Glutamatergic neuron (in vitro differentiated cells): Measurements from ENCODE around the gene CCDC171. TPM values are rescaled to one million over a fixed set of nuclear protein-coding genes. Genes with fewer than 3 reads are reported as not detected.

Experiments used
- DNase-seq: peaks from one replicate; pipeline ENCODE4 v3.0.0; 2022
- H3K27ac Mint-ChIP-seq: one replicate; pipeline ENCODE4 v1.8.0; 2020; ENCODE audit warnings: mild to moderate bottlenecking, mixed read lengths, inconsistent platforms; ENCODE audit not compliant: unreplicated experiment
- H3K27me3 Mint-ChIP-seq: one replicate; pipeline ENCODE4 v1.8.0; 2020; ENCODE audit warnings: mild to moderate bottlenecking, moderate library complexity, mixed read lengths, inconsistent platforms; ENCODE audit not compliant: unreplicated experiment
- H3K36me3 Mint-ChIP-seq: one replicate; pipeline ENCODE4 v1.8.0; 2020; ENCODE audit warnings: mild to moderate bottlenecking, mixed read lengths, inconsistent platforms; ENCODE audit not compliant: unreplicated experiment
- H3K4me1 Mint-ChIP-seq: one replicate; pipeline ENCODE4 v1.8.0; 2020; ENCODE audit warnings: mild to moderate bottlenecking, low read depth, mixed read lengths, inconsistent platforms; ENCODE audit not compliant: unreplicated experiment
- H3K4me3 Mint-ChIP-seq: one replicate; pipeline ENCODE4 v1.8.0; 2020; ENCODE audit warnings: mild to moderate bottlenecking, mixed read lengths, inconsistent platforms; ENCODE audit not compliant: unreplicated experiment
- H3K9me3 Mint-ChIP-seq: one replicate; pipeline ENCODE4 v1.8.0; 2020; ENCODE audit warnings: mild to moderate bottlenecking, moderate library complexity, mixed read lengths, inconsistent platforms; ENCODE audit not compliant: unreplicated experiment
- total RNA-seq: library from RNA; stranded (reverse); fragmentation: NEBNext Ultra II Directional; extraction: Animal tissue kit (Norgen Biotek cat#: 25700); gene quantifications from one replicate; pipeline ENCODE4 v1.2.1, GENCODE V29; 2021; ENCODE audit not compliant: unreplicated experiment
- TF ChIP-seq, protein P1 (sequence below): fragments of 200-600 bp; sonication (generic); IDR thresholded peaks from one replicate; pipeline ENCODE4 v1.5.0; 2021; ENCODE audit not compliant: partially characterized antibody, unreplicated experiment

The CCDC171 gene
- total RNA-seq, 1 donor from 2014 or later, result 3.2 TPM

DNA sequence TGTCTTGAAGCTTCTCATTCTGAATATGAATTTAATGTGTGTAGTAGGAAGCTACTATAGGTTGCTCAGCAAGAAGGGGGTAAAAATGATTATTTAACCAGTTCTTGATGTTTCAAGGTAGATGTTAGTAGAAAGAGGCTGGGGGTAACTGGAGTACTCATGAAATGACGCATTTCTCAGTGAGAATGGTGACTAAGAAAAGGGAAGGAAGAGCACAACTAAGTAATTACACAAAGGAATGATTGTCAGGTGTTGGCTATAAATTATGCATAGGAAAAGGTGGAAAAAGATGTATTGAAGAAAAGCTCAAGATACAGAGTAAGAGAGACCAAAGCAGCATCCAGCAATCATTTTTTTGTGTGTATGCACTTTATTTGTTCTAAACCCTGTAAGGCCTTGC lies 40.6 kb upstream of the CCDC171 start:
- no peak for DNase-seq
- Mint-ChIP-seq H3K36me3 (no peaks in the 10 kb centered on the region), H3K4me1 (peaks cover 12% of the 10 kb centered on the region), H3K27ac (peak overlapping the region; percentile 18), H3K4me3 (peak overlapping the region; percentile 4), H3K27me3 (peaks cover 8% of the 10 kb centered on the region), H3K9me3 (peaks cover 11% of the 10 kb centered on the region)
- TF ChIP-seq, protein P1, sequence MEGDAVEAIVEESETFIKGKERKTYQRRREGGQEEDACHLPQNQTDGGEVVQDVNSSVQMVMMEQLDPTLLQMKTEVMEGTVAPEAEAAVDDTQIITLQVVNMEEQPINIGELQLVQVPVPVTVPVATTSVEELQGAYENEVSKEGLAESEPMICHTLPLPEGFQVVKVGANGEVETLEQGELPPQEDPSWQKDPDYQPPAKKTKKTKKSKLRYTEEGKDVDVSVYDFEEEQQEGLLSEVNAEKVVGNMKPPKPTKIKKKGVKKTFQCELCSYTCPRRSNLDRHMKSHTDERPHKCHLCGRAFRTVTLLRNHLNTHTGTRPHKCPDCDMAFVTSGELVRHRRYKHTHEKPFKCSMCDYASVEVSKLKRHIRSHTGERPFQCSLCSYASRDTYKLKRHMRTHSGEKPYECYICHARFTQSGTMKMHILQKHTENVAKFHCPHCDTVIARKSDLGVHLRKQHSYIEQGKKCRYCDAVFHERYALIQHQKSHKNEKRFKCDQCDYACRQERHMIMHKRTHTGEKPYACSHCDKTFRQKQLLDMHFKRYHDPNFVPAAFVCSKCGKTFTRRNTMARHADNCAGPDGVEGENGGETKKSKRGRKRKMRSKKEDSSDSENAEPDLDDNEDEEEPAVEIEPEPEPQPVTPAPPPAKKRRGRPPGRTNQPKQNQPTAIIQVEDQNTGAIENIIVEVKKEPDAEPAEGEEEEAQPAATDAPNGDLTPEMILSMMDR, result no peak

- Mint-ChIP-seq H3K27me3 (peaks cover 8% of the 10 kb centered on the region), H3K4me1 (peaks cover 9% of the 10 kb centered on the region), H3K36me3 (no peaks in the 10 kb centered on the region), H3K27ac (no peak overlapping the region), H3K4me3 (no peak overlapping the region), H3K9me3 (peaks cover 14% of the 10 kb centered on the region)
- DNase-seq, result no peak
- TF ChIP-seq, protein P1, result no peak
Measured at GRCh38 chr9:15512889-15513288, 40.0 kb upstream of the CCDC171 start.

- no peak overlapping the region for H3K27ac Mint-ChIP-seq
- TF ChIP-seq, protein P1, result no peak
- peaks cover 14% of the 10 kb centered on the region for H3K9me3 Mint-ChIP-seq
- peaks cover 7% of the 10 kb centered on the region for H3K4me1 Mint-ChIP-seq
- H3K4me3 Mint-ChIP-seq, result no peak overlapping the region
- peak; percentile 26 for DNase-seq
- no peaks in the 10 kb centered on the region for H3K36me3 Mint-ChIP-seq
- peaks cover 8% of the 10 kb centered on the region for H3K27me3 Mint-ChIP-seq
Measured at GRCh38 chr9:15513335-15513734, 39.5 kb upstream of the CCDC171 start.

GRCh38 chr9:15519831-15520230 lies 33.0 kb upstream of the CCDC171 start:
- H3K4me1 Mint-ChIP-seq, result no peaks in the 10 kb centered on the region
- H3K27me3 Mint-ChIP-seq, result no peaks in the 10 kb centered on the region
- H3K4me3 Mint-ChIP-seq, result no peak overlapping the region
- H3K36me3 Mint-ChIP-seq, result no peaks in the 10 kb centered on the region
- DNase-seq, result no peak
- TF ChIP-seq, protein P1, result no peak
- no peak overlapping the region for H3K27ac Mint-ChIP-seq
- peaks cover 5% of the 10 kb centered on the region for H3K9me3 Mint-ChIP-seq

- no peak for DNase-seq
- Mint-ChIP-seq H3K27ac (no peak overlapping the region), H3K4me3 (no peak overlapping the region), H3K36me3 (no peaks in the 10 kb centered on the region), H3K4me1 (no peaks in the 10 kb centered on the region), H3K27me3 (no peaks in the 10 kb centered on the region), H3K9me3 (peaks cover 3% of the 10 kb centered on the region)
- TF ChIP-seq, protein P1, result no peak
Measured at GRCh38 chr9:15521254-15521653, 31.6 kb upstream of the CCDC171 start.
